ENCODE results near the gene COPRS. TPM values are rescaled to one million over a fixed set of nuclear protein-coding genes. Genes with fewer than 3 reads are reported as not detected.
A peak's percentile ranks its signal among the peaks of the same experiment; 100 is the strongest.

Gene COPRS
- total and polyA plus RNA-seq, 2 of the 4 experiments (the other 2 are of a cell fraction), result 95.3 to 123 TPM

DNA sequence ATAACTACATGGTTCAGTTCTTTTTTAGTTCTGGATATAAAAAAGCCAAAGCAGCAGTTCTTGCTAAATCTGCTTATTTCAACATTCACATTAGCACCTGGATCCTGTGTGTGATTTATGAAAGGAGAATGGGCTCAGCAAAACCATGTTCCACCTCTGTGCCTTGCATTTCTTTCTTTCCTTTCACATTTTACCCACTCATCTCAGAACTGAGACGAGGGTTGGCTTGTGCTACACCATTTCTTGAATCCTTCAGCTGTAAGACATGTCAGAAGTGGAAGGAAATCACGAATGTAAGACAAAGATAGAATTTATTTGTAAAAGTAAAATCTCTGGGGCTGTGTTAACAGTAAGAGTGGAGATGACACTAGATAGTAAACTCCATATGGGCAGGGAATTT, 43.6 kb upstream of the COPRS start:
- intact Hi-C loops (cut with micrococcal nuclease), result no loop called here

More for the DNA sequence above, 43.6 kb upstream of the COPRS start:
- Histone ChIP-seq H4K5ac (ENCODE audit: low read depth, low read length) (no peak overlapping the region), H4K20me1 (ENCODE audit: insufficient read depth, low read length) (peaks cover 12% of the 10 kb centered on the region; the same call in 1 of the 2 replicates), H3K4me2 (ENCODE audit: low read depth, low read length) (no peak overlapping the region), H3K9me3 (ENCODE audit: control insufficient read depth, insufficient read depth, low read length) (no peaks in the 10 kb centered on the region), H4K8ac (ENCODE audit: low read depth in 2 of 2, low read length in 2 of 2) (peak overlapping the region; percentile 55 to 66; a peak in 2 of 4 replicates), H2BK120ac (ENCODE audit: low read depth, low read length) (no peak overlapping the region), H2AK5ac (ENCODE audit: low read depth, low read length) (no peak overlapping the region), H3K4me3 (ENCODE audit: insufficient read depth, low read depth, low read length) (no peak overlapping the region), H3K27ac (ENCODE audit: insufficient read depth, low read length) (no peak overlapping the region), H3K79me1 (ENCODE audit: low read depth in 1 of 2, low read length in 2 of 2) (peaks cover 3 to 22% of the 10 kb centered on the region in 2 experiments), H3K23ac (ENCODE audit: low read depth, low read length) (no peak overlapping the region), H4K91ac (ENCODE audit: insufficient read depth, low read depth, low read length) (no peak overlapping the region), H3K14ac (replicated peaks; ENCODE audit: low read depth, low read length) (no peak overlapping the region), H3K4ac (ENCODE audit: low read depth, low read length) (no peak overlapping the region), H3K4me1 (ENCODE audit: control insufficient read depth, insufficient read depth, low read length) (peaks cover 2% of the 10 kb centered on the region; the same call in 1 of the 2 replicates), H3K9me1 (ENCODE audit: insufficient read depth, low read length) (no peaks in the 10 kb centered on the region), H3K36me3 (ENCODE audit: control insufficient read depth, insufficient read depth, low read length) (peaks cover 9% of the 10 kb centered on the region), H3K9ac (ENCODE audit: low read depth, low read length) (no peak overlapping the region), H2AFZ (replicated peaks; ENCODE audit: low read length, poor library complexity) (no peak overlapping the region), H3K27me3 (ENCODE audit: control insufficient read depth, insufficient read depth, low read length) (no peaks in the 10 kb centered on the region), H2BK5ac (ENCODE audit: low read depth, low read length, poor library complexity, severe bottlenecking) (no peak overlapping the region), H3K18ac (ENCODE audit: low read depth, low read length) (no peak overlapping the region), H2BK15ac (ENCODE audit: low read depth, low read length) (no peak overlapping the region), H2AK9ac (replicated peaks; ENCODE audit: low read depth, low read length, poor library complexity) (no peak overlapping the region), H3K56ac (ENCODE audit: extremely low read depth, insufficient read depth, low read length) (no peak overlapping the region), H2BK20ac (ENCODE audit: low read depth, low read length) (no peak overlapping the region)
- in situ Hi-C loops (cut with MboI; ENCODE audit: low sequenced_read_pairs), result no loop called here
- no peak for TF ChIP-seq CHD1 (IDR thresholded peaks at IDR 0.05; ENCODE audit: low read depth, low read length)
- TF ChIP-seq SMC3 (IDR thresholded peaks at IDR 0.05; ENCODE audit: low read depth, low read length), result no peak
- no peak for TF ChIP-seq BHLHE40 (IDR thresholded peaks at IDR 0.05; ENCODE audit: low read depth, low read length)
- TF ChIP-seq, protein P1, sequence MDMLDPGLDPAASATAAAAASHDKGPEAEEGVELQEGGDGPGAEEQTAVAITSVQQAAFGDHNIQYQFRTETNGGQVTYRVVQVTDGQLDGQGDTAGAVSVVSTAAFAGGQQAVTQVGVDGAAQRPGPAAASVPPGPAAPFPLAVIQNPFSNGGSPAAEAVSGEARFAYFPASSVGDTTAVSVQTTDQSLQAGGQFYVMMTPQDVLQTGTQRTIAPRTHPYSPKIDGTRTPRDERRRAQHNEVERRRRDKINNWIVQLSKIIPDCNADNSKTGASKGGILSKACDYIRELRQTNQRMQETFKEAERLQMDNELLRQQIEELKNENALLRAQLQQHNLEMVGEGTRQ (IDR thresholded peaks at IDR 0.05; ENCODE audit: low read depth, low read length), result no peak
- TF ChIP-seq, protein P2, sequence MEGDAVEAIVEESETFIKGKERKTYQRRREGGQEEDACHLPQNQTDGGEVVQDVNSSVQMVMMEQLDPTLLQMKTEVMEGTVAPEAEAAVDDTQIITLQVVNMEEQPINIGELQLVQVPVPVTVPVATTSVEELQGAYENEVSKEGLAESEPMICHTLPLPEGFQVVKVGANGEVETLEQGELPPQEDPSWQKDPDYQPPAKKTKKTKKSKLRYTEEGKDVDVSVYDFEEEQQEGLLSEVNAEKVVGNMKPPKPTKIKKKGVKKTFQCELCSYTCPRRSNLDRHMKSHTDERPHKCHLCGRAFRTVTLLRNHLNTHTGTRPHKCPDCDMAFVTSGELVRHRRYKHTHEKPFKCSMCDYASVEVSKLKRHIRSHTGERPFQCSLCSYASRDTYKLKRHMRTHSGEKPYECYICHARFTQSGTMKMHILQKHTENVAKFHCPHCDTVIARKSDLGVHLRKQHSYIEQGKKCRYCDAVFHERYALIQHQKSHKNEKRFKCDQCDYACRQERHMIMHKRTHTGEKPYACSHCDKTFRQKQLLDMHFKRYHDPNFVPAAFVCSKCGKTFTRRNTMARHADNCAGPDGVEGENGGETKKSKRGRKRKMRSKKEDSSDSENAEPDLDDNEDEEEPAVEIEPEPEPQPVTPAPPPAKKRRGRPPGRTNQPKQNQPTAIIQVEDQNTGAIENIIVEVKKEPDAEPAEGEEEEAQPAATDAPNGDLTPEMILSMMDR (conservative IDR thresholded peaks at IDR 0.05; ENCODE audit: low read depth, low read length), result no peak
- no peak for TF ChIP-seq FOS (IDR thresholded peaks at IDR 0.05; ENCODE audit: low read depth, low read length)
- no peak for TF ChIP-seq POLR2A (IDR thresholded peaks at IDR 0.05; ENCODE audit: low read depth, low read length)
- no peak for TF ChIP-seq MAFK (IDR thresholded peaks at IDR 0.05; ENCODE audit: low read depth, low read length)
- no peak for TF ChIP-seq MAZ (IDR thresholded peaks at IDR 0.05; ENCODE audit: borderline replicate concordance, low read depth, low read length)
- no peak for ATAC-seq (ENCODE audit: low read depth)
- ChIA-PET CTCF (interaction anchor here (2.7 kb wide), 1 partner anchor 10 kb away, joined by 9 read pairs; no protein-coding TSS in a partner anchor), POLR2A (ENCODE audit: unreplicated experiment) (no interaction called here)
- no CpG with 5 or more reads among the region's 2 CpGs for WGBS, 2 experiments (ENCODE audit: extremely low coverage in 2 of 2, insufficient read length in 1 of 2)
- BruUV-seq (replicated peaks), result no TSS peak
- dilution Hi-C loops (cut with HindIII; ENCODE audit: low sequenced_read_pairs, unreplicated experiment), result no loop called here
- no peak for DNase-seq
